Small intestine (tissue), 7 donors: ENCODE measurements around the gene ABL1. TPM values are rescaled to one million over a fixed set of nuclear protein-coding genes. Genes with fewer than 3 reads are reported as not detected.

Experiments used
- DNase-seq, 2 donors: peaks; one replicate each; pipeline versions ENCODE4 v3.0.0 to v3.0.0-alpha.2; 2013
- FAIRE-seq: peaks from 2 replicates; lab custom pipeline; 2012; peaks lifted over from hg19 to GRCh38; lab: Jason Lieb, UNC
- H3K27ac ChIP-seq, 3 donors: one replicate each; pipeline ENCODE4 v1.5.1; 2013; ENCODE audit warnings: low read length in 2 of 3, mild to moderate bottlenecking in 2 of 3, control low read depth in 1 of 3, inconsistent platforms in 1 of 3, low read depth in 1 of 3, moderate library complexity in 1 of 3
- H3K27me3 ChIP-seq, 3 donors: one replicate each; pipeline ENCODE4 v1.6.1; 2013; ENCODE audit warnings: low read length in 3 of 3, inconsistent platforms in 1 of 3; ENCODE audit not compliant: control insufficient read depth in 3 of 3, insufficient read depth in 3 of 3
- H3K36me3 ChIP-seq, 3 donors: one replicate each; pipeline ENCODE4 v1.6.1; 2013; ENCODE audit warnings: low read length in 3 of 3, inconsistent platforms in 1 of 3, low read depth in 1 of 3, mild to moderate bottlenecking in 1 of 3, moderate library complexity in 1 of 3; ENCODE audit not compliant: control insufficient read depth in 3 of 3, insufficient read depth in 2 of 3
- H3K4me1 ChIP-seq, 3 donors: one replicate each; pipeline ENCODE4 v1.6.1; 2013; ENCODE audit warnings: low read length in 2 of 3, inconsistent platforms in 1 of 3, low read depth in 1 of 3, mild to moderate bottlenecking in 1 of 3, moderate library complexity in 1 of 3; ENCODE audit not compliant: control insufficient read depth in 3 of 3, insufficient read depth in 2 of 3
- H3K4me3 ChIP-seq, 3 donors: one replicate each; pipeline ENCODE4 v1.5.1; 2013; ENCODE audit warnings: low read length in 3 of 3, control low read depth in 1 of 3, inconsistent platforms in 1 of 3, low read depth in 1 of 3, mild to moderate bottlenecking in 1 of 3, moderate library complexity in 1 of 3
- H3K9me3 ChIP-seq, 2 donors: one replicate each; pipeline ENCODE4 v1.6.1; 2013; ENCODE audit warnings: low read depth in 1 of 2, low read length in 1 of 2; ENCODE audit not compliant: control insufficient read depth in 2 of 2, insufficient read depth in 1 of 2
- WGBS, 3 donors: extraction: QIAGEN DNeasy Blood & Tissue Kit; methylation state at CpG; one replicate each; pipeline ENCODE4 v1.1.7; 2013; 5-methylcytosine and 5-hydroxymethylcytosine counted together
- polyA plus RNA-seq, 4 donors: library from polyadenylated mRNA; stranded (reverse) in 3 of 4; unstranded in 1 of 4; fragments of 200-250 nt in 3 of 4; fragments of 120-200 nt in 1 of 4; gene quantifications; one replicate each; pipeline versions ENCODE4 v1.2.1 to v1.2.3, GENCODE V29; 2013
- donor health status: healthy with polysubstance abuse.
- donor health status: control.
- donor health status: control.
- donor health status: Bipolar disorder and iron deficiency.
- donor health status: healthy.

Gene ABL1
- polyA plus RNA-seq, 4 donors: 8.7 to 58.1 (median 28.1) TPM

DNA sequence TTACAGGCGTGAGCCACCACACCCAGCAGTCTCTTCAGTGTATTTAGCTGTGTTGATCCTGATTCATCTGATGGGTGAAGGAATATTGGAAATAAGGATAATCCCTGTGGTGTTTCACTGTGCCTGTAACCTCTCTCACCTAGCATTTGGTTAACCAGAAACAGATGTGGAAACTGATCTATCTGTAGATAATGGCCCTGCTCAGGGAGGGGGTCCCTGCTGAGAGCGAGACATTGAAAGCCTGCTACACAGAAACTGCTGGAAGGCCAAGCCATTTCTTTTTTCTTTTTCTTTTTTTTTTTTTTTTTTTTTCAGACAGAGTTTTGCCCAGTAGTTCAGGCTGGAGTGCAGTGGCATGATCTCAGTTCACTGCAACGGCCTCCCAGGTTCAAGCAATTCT lies 33.2 kb downstream of the ABL1 start:
- no peaks in the 10 kb centered on the region for H3K9me3 ChIP-seq
- H3K4me1 ChIP-seq: peaks cover 0 to 7% (median 5%) of the 10 kb centered on the region in 3 donors
- DNase-seq: no peak
- H3K4me3 ChIP-seq: no peak overlapping the region
- peaks cover 0 to 71% (median 10%) of the 10 kb centered on the region in 3 donors for H3K36me3 ChIP-seq
- FAIRE-seq: no peak
- no peak overlapping the region for H3K27ac ChIP-seq
- 71 to 81% (median 80%) methylated on average over 3 of the region's 3 CpGs for WGBS, 3 donors
- H3K27me3 ChIP-seq: no peaks in the 10 kb centered on the region

DNA sequence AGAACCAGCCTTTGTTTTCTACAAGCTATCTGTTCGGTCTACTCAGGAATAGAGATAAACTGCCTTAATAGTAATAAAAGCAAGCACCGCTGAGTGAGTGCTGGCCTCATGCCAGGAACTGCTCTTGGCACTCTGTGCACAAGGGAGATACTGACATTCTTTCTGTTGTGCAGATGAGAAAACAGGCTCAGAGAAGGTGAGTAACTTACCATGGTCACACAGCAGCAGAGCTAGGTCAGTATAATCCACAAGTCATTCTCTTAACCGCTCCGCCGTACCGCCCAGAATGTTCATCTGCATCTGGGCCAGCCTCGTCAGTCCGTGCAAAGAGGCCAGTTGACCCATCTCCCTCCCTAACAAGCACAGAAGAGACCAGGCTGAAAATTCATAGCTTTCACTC lies 34.2 kb downstream of the ABL1 start:
- FAIRE-seq (no peak), DNase-seq (peak; percentile 68 to 90)
- H3K4me3 ChIP-seq: no peak overlapping the region
- H3K27me3 ChIP-seq: no peaks in the 10 kb centered on the region
- H3K36me3 ChIP-seq: peaks cover 5 to 72% (median 10%) of the 10 kb centered on the region in 3 donors
- H3K4me1 ChIP-seq: peaks cover 0 to 5% (median 0%) of the 10 kb centered on the region in 3 donors
- no peaks in the 10 kb centered on the region for H3K9me3 ChIP-seq
- 44 to 65% (median 64%) methylated on average over 8 of the region's 8 CpGs for WGBS, 3 donors
- H3K27ac ChIP-seq: no peak overlapping the region

DNA sequence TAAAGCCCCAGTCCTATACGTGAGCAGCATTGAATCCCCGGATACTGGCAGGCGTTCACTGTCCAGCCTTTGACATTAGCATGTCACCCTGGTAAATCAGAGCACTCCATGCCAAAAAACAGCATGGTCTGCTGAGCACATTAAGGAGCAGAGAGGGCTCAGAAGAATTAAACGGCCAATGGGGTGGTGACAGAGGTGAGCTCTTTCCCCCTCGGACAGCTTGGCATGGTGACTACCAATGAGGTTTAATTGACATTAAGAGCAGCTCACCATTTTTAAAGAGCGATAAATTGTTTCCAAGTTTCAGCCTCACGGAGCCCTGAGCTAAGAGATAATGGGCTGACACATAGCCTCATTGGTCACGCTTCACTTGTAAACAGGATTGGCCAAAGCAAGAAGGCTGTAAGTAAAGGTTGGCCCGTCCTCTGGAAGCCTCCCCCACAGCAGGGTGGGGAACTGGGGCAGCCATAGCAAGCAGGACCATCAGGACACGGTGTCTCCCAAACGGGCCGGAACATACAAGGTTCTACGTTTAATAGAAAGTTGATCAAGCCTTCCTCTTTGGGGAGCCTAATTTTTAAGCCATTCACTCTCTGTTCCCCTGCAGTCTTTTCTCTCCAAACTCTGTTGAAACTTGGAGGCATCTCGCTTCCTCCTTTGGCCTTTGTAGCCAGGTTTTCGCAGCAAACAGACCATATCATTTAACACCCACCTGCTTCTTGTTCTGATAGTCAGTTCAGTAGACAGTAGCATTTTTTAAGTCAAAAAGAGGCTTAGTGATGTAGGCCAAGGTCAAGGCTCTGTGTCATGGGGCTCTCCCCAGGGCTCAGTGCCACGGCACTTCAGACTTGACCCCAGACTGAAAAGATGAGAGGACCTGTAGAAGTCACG lies 35.7 kb downstream of the ABL1 start:
- FAIRE-seq (no peak), DNase-seq (no peak)
- H3K27me3 ChIP-seq: no peaks in the 10 kb centered on the region
- no peak overlapping the region for H3K4me3 ChIP-seq
- whole genome bisulfite sequencing, 3 donors: 89 to 90% (median 89%) methylated on average over 17 of the region's 17 CpGs
- H3K4me1 ChIP-seq: peaks cover 0 to 5% (median 0%) of the 10 kb centered on the region in 3 donors
- H3K36me3 ChIP-seq: peaks cover 5 to 70% (median 17%) of the 10 kb centered on the region in 3 donors
- H3K27ac ChIP-seq: no peak overlapping the region
- no peaks in the 10 kb centered on the region for H3K9me3 ChIP-seq

- FAIRE-seq (no peak), DNase-seq (no peak)
- 80 to 86% (median 83%) methylated on average over 10 of the region's 10 CpGs for WGBS, 3 donors
- Histone ChIP-seq H3K9me3 (no peaks in the 10 kb centered on the region), H3K4me3 (no peak overlapping the region), H3K4me1 (peaks cover 0 to 5% (median 0%) of the 10 kb centered on the region in 3 donors), H3K36me3 (peaks cover 5 to 66% (median 17%) of the 10 kb centered on the region in 3 donors), H3K27me3 (no peaks in the 10 kb centered on the region), H3K27ac (no peak overlapping the region)
Observed at GRCh38 chr9:130871395-130872062, 36.5 kb downstream of the ABL1 start.

GRCh38 chr9:130872093-130872492 lies 37.0 kb downstream of the ABL1 start:
- Histone ChIP-seq H3K4me1 (peaks cover 0 to 5% (median 0%) of the 10 kb centered on the region in 3 donors), H3K36me3 (peaks cover 5 to 66% (median 19%) of the 10 kb centered on the region in 3 donors), H3K27me3 (no peaks in the 10 kb centered on the region), H3K27ac (no peak overlapping the region), H3K4me3 (no peak overlapping the region), H3K9me3 (no peaks in the 10 kb centered on the region)
- WGBS, 3 donors: 82 to 90% (median 84%) methylated on average over 15 of the region's 15 CpGs
- DNase-seq (no peak), FAIRE-seq (no peak)

GRCh38 chr9:130872508-130872907 lies 37.5 kb downstream of the ABL1 start:
- peaks cover 0 to 5% (median 0%) of the 10 kb centered on the region in 3 donors for H3K4me1 ChIP-seq
- peak overlapping the region in 1 of 3 donors; percentile 78 for H3K27ac ChIP-seq
- FAIRE-seq: no peak

GRCh38 chr9:130872912-130873503 lies 38.0 kb downstream of the ABL1 start:
- Histone ChIP-seq H3K36me3 (peaks cover 5 to 66% (median 22%) of the 10 kb centered on the region in 3 donors), H3K27ac (peak overlapping the region in 1 of 3 donors; percentile 78), H3K4me1 (peaks cover 0 to 5% (median 0%) of the 10 kb centered on the region in 3 donors), H3K4me3 (no peak overlapping the region), H3K9me3 (no peaks in the 10 kb centered on the region), H3K27me3 (no peaks in the 10 kb centered on the region)
- no peak for FAIRE-seq
- peak in 1 of 2 donors; percentile 95 for DNase-seq
- 26 to 60% (median 52%) methylated on average over 15 of the region's 15 CpGs for WGBS, 3 donors

More at GRCh38 chr9:130872508-130872907, 37.5 kb downstream of the ABL1 start:
- Histone ChIP-seq H3K4me3 (no peak overlapping the region), H3K9me3 (no peaks in the 10 kb centered on the region), H3K27me3 (no peaks in the 10 kb centered on the region), H3K36me3 (peaks cover 5 to 67% (median 22%) of the 10 kb centered on the region in 3 donors)
- 31 to 65% (median 57%) methylated on average over 9 of the region's 9 CpGs for WGBS, 3 donors
- no peak for DNase-seq

GRCh38 chr9:130873966-130874365 lies 38.9 kb downstream of the ABL1 start:
- Histone ChIP-seq H3K36me3 (peaks cover 7 to 67% (median 22%) of the 10 kb centered on the region in 3 donors), H3K27ac (no peak overlapping the region), H3K9me3 (no peaks in the 10 kb centered on the region), H3K4me3 (no peak overlapping the region), H3K27me3 (no peaks in the 10 kb centered on the region), H3K4me1 (peaks cover 0 to 5% (median 0%) of the 10 kb centered on the region in 3 donors)
- WGBS, 3 donors: 80 to 85% (median 82%) methylated on average over 8 of the region's 8 CpGs
- FAIRE-seq (no peak), DNase-seq (no peak)
